GM18499 (cell line): Measurements from ENCODE around the gene TMEM43.

ENCODE experiments used
- ATAC-seq: cut with Tn5 transposase; IDR thresholded peaks from one replicate; pipeline ENCODE4 v1.9.1; 2021; ENCODE audit warnings: moderate number of reproducible peaks; ENCODE audit not compliant: insufficient read depth, unreplicated experiment

The TMEM43 gene

GRCh38 chr3:14135581-14135980 is 10.7 kb downstream of the TMEM43 start:
- ATAC-seq: no peak

DNA sequence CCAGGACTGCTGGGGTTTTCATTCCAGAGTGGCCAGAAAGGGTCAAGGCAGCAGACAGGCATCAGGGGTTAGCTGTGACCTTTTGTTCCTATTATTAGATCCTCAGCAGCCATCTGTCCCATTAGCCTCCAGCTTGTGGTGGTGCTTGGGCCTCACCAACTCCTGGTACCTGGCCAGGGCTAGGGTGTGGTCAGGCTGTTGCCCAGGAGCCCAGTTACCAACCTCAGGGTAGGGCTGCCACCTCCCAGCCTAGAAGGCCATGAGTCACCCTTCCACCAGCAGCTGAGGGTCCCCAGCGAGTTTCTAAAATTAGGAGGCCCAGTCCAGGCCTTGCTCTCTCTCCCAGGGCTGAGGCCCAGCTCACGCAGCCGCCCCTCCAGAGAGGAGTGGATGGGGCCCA is 12.2 kb downstream of the TMEM43 start:
- ATAC-seq: no peak

DNA sequence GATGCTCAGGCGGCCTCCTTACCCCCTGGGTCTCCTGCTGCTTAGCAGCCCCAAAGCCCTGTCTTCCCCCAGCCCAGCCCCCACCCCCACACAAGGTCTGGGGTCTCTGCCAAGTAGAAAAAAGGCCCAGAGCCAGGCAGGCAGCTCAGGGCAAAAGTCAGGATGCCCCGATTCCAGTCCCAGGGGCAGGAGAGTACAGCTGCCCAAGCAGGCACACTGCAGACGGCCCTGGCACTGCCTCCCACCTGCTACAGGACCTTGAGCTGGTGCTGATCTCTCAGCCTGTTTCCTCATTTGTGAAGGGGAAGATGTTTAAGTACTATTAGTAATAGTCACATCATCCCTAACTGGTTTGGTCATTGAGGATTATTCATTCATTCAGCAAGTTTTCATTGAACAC is 12.6 kb downstream of the TMEM43 start:
- ATAC-seq: no peak

GRCh38 chr3:14138109-14138877 is 13.4 kb downstream of the TMEM43 start:
- ATAC-seq: no peak

GRCh38 chr3:14138878-14139655 is 14.2 kb downstream of the TMEM43 start:
- ATAC-seq: no peak

DNA sequence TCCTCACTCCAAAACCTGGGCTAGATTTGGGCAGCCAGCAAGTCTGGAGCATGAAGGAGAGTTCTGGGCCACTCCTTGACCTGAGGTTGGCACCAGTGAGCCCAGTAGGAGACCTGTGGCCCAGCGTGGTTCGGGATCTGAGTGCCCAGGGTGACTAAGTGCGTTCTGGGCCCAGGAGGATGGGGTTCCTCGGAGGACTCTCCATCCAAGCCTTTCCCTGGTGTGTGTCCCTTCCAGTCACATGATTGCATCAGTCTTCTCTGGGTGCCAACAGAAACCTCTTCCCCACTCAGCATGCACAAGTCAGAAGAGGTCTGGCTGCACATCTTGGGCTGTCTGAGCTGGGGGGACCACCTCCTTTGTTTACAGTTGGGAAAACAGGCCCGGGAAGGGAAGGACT is 14.9 kb downstream of the TMEM43 start:
- no peak for ATAC-seq

DNA sequence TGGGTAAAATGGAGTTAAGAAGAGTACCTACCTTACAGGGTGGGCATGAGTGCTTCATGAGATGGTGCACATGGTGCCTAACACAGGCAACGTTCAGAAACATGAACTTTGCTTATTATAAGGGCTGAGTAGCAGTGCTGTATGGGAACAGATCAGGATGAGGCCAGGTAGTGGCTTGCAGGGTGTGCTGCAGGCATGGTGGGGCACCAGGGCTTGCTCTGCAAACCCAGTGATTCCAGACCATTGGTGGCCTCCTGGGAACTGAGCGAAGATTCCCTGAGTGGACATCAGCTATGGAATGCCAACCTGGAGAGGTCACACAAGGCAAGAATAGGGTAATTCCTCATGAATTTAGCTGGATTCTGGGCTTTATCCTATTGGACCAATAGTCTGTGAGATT is 15.8 kb downstream of the TMEM43 start:
- ATAC-seq: no peak

DNA sequence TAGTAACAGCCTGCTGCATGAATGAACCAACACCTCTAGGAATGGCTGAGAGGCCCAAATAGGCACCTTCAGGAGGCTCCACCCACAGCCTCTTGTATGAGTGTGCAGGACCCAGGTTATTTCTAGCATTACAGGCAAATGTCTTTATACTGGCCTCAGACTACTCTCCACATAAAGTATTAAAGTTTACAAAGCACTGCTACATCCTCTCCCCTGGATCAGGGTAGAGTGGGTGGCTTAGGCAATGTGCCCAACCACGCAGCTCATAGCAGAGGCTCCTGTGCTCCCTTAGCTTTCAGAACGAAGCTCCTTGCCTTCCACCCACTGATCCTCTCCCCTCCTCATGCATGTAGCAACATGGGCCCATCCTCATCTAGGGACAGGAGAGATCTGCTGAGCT is 16.3 kb downstream of the TMEM43 start:
- no peak for ATAC-seq

- ATAC-seq: no peak
Measured at GRCh38 chr3:14141602-14142341, 16.9 kb downstream of the TMEM43 start.

DNA sequence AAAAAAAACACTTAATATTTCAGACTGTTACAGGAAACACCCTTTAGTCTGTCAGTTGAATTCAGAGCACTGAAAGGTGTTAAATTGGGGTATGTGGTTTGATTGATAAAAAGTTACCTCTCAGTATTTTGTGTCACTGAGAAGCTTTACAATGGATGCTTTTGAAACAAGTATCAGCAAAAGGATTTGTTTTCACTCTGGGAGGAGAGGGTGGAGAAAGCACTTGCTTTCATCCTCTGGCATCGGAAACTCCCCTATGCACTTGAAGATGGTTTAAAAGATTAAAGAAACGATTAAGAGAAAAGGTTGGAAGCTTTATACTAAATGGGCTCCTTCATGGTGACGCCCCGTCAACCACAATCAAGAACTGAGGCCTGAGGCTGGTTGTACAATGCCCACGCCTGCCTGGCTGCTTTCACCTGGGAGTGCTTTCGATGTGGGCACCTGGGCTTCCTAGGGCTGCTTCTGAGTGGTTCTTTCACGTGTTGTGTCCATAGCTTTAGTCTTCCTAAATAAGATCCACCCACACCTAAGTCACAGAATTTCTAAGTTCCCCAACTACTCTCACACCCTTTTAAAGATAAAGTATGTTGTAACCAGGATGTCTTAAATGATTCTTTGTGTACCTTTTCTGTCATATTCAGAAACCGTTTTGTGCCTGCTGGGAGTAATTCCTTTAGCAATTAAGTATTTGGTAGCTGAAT is 17.9 kb downstream of the TMEM43 start:
- ATAC-seq: no peak

GRCh38 chr3:14143271-14144225 is 18.7 kb downstream of the TMEM43 start:
- no peak for ATAC-seq

- peak; percentile 95 for ATAC-seq
Measured at GRCh38 chr3:14144423-14145075, 19.7 kb downstream of the TMEM43 start.

- ATAC-seq: no peak
Measured at GRCh38 chr3:14145236-14145635, 20.4 kb downstream of the TMEM43 start.

DNA sequence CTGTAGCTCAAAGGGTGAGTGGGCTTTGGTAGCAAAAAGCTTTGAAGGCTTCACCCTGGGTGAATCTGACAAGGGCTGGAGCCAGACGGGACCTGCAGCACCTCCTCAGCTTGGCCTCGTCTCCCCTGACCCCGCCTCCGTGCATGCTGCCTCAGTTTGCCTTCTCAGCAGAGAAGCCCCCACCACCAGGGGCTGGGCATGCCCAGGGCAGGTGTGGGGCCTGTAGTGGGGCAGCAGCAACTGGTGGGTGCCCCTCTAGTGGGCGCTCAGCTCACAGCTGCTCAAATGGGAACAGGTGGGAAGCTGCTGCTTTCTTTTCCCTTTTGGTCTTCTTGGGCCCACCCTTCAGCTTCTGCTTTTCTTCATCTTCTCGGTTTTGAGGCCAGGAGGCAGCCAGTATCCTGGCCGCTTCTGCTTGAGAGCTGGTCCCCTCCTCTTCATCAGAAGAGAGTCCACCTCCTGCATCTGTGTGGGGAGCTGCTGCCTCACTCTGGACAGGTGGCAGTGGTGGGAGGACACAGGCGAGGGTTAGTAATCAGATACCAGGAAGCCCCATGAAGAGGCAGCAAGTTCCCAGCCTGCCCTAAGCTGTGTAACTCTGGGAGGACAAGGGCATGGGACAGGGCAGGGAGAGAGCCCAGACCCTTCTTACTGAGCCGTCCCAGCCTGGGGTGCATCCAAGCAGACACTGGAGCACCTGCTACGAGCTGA is 21.0 kb downstream of the TMEM43 start:
- no peak for ATAC-seq

DNA sequence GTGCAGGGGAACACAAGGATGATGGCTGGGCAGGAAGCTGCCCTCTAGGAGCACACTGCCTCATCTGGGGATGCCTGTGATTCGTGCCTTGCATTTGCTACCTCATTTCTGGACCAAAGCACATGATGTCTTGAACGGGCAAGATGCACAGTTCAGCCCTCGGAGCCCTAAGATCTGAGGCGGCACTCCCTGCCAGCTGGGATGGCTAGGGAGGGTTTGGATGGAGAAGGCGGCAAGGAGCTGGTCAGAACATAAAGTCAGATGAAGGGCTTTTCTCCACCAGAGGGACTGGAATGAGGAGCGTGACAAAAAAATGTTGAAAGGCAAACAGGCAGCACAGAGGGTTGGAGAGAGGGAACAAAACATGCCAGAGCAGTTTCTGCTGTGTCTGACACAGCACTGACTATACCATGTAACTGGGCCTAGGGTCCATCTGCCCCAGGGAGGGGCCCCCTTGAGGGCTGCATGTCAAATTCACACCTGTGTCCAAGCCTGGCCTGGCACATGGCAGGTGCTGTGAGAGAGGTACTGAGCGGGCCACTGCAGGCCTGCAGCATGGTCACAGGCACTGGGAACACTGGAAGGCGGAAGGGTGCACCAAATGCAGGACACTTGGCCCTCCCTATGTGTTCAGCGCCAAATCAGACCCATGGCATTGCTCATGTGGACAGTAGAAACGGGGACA is 21.7 kb downstream of the TMEM43 start:
- ATAC-seq: no peak

GRCh38 chr3:14147066-14147435 is 22.2 kb downstream of the TMEM43 start:
- ATAC-seq: no peak

- ATAC-seq: no peak
Measured at GRCh38 chr3:14147617-14148016, 22.8 kb downstream of the TMEM43 start.
